Stimulated activated naive CD4-positive, alpha-beta T cell (primary cell): ENCODE data around the gene IFT88.
A peak's percentile ranks its signal among the peaks of the same experiment; 100 is the strongest.

Experiments used
- DNase-seq, 6 experiments: peaks; one replicate each; lab custom pipeline; 2025; lab: John Stamatoyannopoulos, UW

The IFT88 gene

GRCh38 chr13:20686863-20687579, 120.1 kb downstream of the IFT88 start:
- DNase-seq, result no peak

- no peak for DNase-seq
These were observed 122.3 kb downstream of the IFT88 start for GRCh38 chr13:20689291-20689690.

GRCh38 chr13:20691616-20692015, 124.7 kb downstream of the IFT88 start:
- DNase-seq, result no peak

GRCh38 chr13:20696073-20696472, 129.1 kb downstream of the IFT88 start:
- DNase-seq, result no peak

- no peak for DNase-seq
These were observed 132.8 kb downstream of the IFT88 start for GRCh38 chr13:20699715-20700114.

GRCh38 chr13:20700288-20700687, 133.3 kb downstream of the IFT88 start:
- no peak for DNase-seq

GRCh38 chr13:20701461-20701860, 134.5 kb downstream of the IFT88 start:
- DNase-seq, result no peak

GRCh38 chr13:20702530-20702914, 135.6 kb downstream of the IFT88 start:
- DNase-seq, result peak in 1 of 6 experiments; percentile 19

GRCh38 chr13:20702915-20703779, 136.2 kb downstream of the IFT88 start, which contains the start of gene IL17D:
Gene IL17D, plus strand, starts transcription at chr13:20703699. Its CDS starts 303 bp downstream, at chr13:20704002.
- DNase-seq, result peak in 4 of 6 experiments; percentile 10 to 50 (median 40)

GRCh38 chr13:20703780-20704458, 137.0 kb downstream of the IFT88 start:
- peak; percentile 62 to 81 (median 73) for DNase-seq

- DNase-seq, result no peak
These were observed 137.6 kb downstream of the IFT88 start for GRCh38 chr13:20704459-20705069.

GRCh38 chr13:20706661-20707060, 139.7 kb downstream of the IFT88 start:
- DNase-seq, result no peak

- no peak for DNase-seq
These were observed 141.3 kb downstream of the IFT88 start for GRCh38 chr13:20708216-20708615.

- no peak for DNase-seq
These were observed 142.4 kb downstream of the IFT88 start for GRCh38 chr13:20709369-20709768.

GRCh38 chr13:20709782-20710181, 142.8 kb downstream of the IFT88 start:
- no peak for DNase-seq

- DNase-seq, result no peak
These were observed 144.5 kb downstream of the IFT88 start for GRCh38 chr13:20711301-20712044.

GRCh38 chr13:20713014-20713376, 146.0 kb downstream of the IFT88 start:
- DNase-seq, result no peak

- no peak for DNase-seq
These were observed 146.8 kb downstream of the IFT88 start for GRCh38 chr13:20713751-20714150.

GRCh38 chr13:20714161-20714560, 147.2 kb downstream of the IFT88 start:
- no peak for DNase-seq

GRCh38 chr13:20714563-20715329, 147.8 kb downstream of the IFT88 start:
- DNase-seq, result no peak

GRCh38 chr13:20715330-20715712, 148.4 kb downstream of the IFT88 start:
- no peak for DNase-seq
